Measurements from ENCODE around the gene CDK16. TPM values are rescaled to one million over a fixed set of nuclear protein-coding genes. Genes with fewer than 3 reads are reported as not detected.

CDK16 gene
- total and polyA plus RNA-seq, 9 of the 15 experiments (the other 6 are each of a cell fraction or from before 2014, with no cell fraction given) = 3.9 to 104 (median 57.5) TPM

GRCh38 chrX:47187106-47187677 is 31.3 kb upstream of the CDK16 start:
- no peak for FAIRE-seq
- Histone ChIP-seq H4K20me1 (replicated peaks; ENCODE audit: control insufficient read depth, insufficient read depth, low read length) (no peaks in the 10 kb centered on the region), H2AFZ (ENCODE audit: low read depth, low read length) (no peak overlapping the region), H3K9me3 (replicated peaks; ENCODE audit: control insufficient read depth, insufficient read depth, low read depth, low read length) (no peaks in the 10 kb centered on the region), H3K79me2 (ENCODE audit: control insufficient read depth, insufficient read depth, low read length) (peaks cover 4% of the 10 kb centered on the region; the same call in 2 of the 3 replicates), H3K4me1 (replicated peaks in 1 of 2; ENCODE audit: control insufficient read depth in 2 of 2, insufficient read depth in 2 of 2, low read length in 2 of 2) (peaks cover 0 to 16% of the 10 kb centered on the region in 2 experiments; a peak in 3 of 5 replicates), H3K4me3 (no peak overlapping the region), H3K9ac (ENCODE audit: insufficient read depth in 1 of 2, low read depth in 2 of 2, low read length in 2 of 2) (no peak overlapping the region), H3K27ac (ENCODE audit: extremely low read depth, low read depth, low read length) (no peak overlapping the region), H3K9me1 (ENCODE audit: control insufficient read depth, insufficient read depth, low read length) (no peaks in the 10 kb centered on the region), H3K27me3 (ENCODE audit: control insufficient read depth in 2 of 2, insufficient read depth in 2 of 2, low read length in 2 of 2) (no peaks in the 10 kb centered on the region), H3K36me3 (ENCODE audit: control insufficient read depth, insufficient read depth, low read length) (peaks cover 38% of the 10 kb centered on the region; the same call in 2 of the 3 replicates), H3K4me2 (ENCODE audit: insufficient read depth, low read length) (no peak overlapping the region)
- ChIA-PET CTCF (ENCODE audit: low intra/inter-chr PET ratio) (no interaction called here), POLR2A (no interaction called here)
- intact Hi-C loops (cut with micrococcal nuclease) (no loop called here), in situ Hi-C loops (cut with MboI) (no loop called here)
- DNase-seq (ENCODE audit: extremely low read depth in 1 of 4, low spot score in 3 of 4) = no peak
- BruUV-seq (replicated peaks) = no TSS peak
- no peak for ATAC-seq
- WGBS (ENCODE audit: insufficient coverage, low coverage, missing lambda C conversion rate) = 89% methylated on average over 4 of the region's 4 CpGs
- no peak for TF ChIP-seq NR1H2 (CRISPR knock-in tag; IDR thresholded peaks at IDR 0.05)
- TF ChIP-seq ILK (tag; IDR thresholded peaks at IDR 0.05; ENCODE audit: borderline replicate concordance, low read depth) = no peak
- no peak for TF ChIP-seq KAT7 (CRISPR knock-in tag; IDR thresholded peaks at IDR 0.05; ENCODE audit: borderline replicate concordance)
- TF ChIP-seq, protein P1, sequence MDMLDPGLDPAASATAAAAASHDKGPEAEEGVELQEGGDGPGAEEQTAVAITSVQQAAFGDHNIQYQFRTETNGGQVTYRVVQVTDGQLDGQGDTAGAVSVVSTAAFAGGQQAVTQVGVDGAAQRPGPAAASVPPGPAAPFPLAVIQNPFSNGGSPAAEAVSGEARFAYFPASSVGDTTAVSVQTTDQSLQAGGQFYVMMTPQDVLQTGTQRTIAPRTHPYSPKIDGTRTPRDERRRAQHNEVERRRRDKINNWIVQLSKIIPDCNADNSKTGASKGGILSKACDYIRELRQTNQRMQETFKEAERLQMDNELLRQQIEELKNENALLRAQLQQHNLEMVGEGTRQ (CRISPR knock-in tag; IDR thresholded peaks at IDR 0.05) = no peak
- TF ChIP-seq RCOR1 (IDR thresholded peaks at IDR 0.05; ENCODE audit: borderline replicate concordance in 1 of 2, low read depth in 2 of 2, low read length in 2 of 2) = no peak
- no peak for TF ChIP-seq NR2C1 (IDR thresholded peaks at IDR 0.05)
- no peak for TF ChIP-seq NR2C1 (tag; IDR thresholded peaks at IDR 0.05)
- no peak for TF ChIP-seq ZNF79 (CRISPR knock-in tag; IDR thresholded peaks at IDR 0.05; ENCODE audit: low read depth)
- no peak for TF ChIP-seq ZNF609 (CRISPR knock-in tag; IDR thresholded peaks at IDR 0.05; ENCODE audit: borderline replicate concordance)
- TF ChIP-seq, protein P2, sequence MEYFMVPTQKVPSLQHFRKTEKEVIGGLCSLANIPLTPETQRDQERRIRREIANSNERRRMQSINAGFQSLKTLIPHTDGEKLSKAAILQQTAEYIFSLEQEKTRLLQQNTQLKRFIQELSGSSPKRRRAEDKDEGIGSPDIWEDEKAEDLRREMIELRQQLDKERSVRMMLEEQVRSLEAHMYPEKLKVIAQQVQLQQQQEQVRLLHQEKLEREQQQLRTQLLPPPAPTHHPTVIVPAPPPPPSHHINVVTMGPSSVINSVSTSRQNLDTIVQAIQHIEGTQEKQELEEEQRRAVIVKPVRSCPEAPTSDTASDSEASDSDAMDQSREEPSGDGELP (CRISPR knock-in tag; IDR thresholded peaks at IDR 0.05; ENCODE audit: borderline replicate concordance) = no peak
- no peak for TF ChIP-seq ZNF165 (CRISPR knock-in tag; IDR thresholded peaks at IDR 0.05; ENCODE audit: borderline replicate concordance)
- no peak for TF ChIP-seq SAFB (IDR thresholded peaks at IDR 0.05; ENCODE audit: borderline replicate concordance, low read depth, low read length)
- no peak for TF ChIP-seq THRB (CRISPR knock-in tag; conservative IDR thresholded peaks at IDR 0.05)
